Ovary (tissue), 9 donors: ENCODE data around the gene MMS22L. TPM values are rescaled to one million over a fixed set of nuclear protein-coding genes. Genes with fewer than 3 reads are reported as not detected.

Experiments
- DNase-seq, 5 donors: peaks; one replicate each; pipeline ENCODE4 v3.0.0-alpha.2; 2019 to 2020
- H3K27ac ChIP-seq, 2 donors: fragments of 200-600 bp; one replicate each; pipeline versions ENCODE4 v1.5.1 to v1.8.0; 2019 to 2022
- H3K27me3 ChIP-seq: fragments of 200-600 bp; one replicate; pipeline ENCODE4 v1.8.0; 2022
- H3K36me3 ChIP-seq: fragments of 200-600 bp; sonication (generic); one replicate; pipeline ENCODE4 v1.5.1; 2019
- H3K4me1 ChIP-seq: one replicate; pipeline ENCODE4 v1.8.1; 2013; ENCODE audit warnings: mild to moderate bottlenecking, moderate library complexity; ENCODE audit not compliant: insufficient read depth
- H3K4me3 ChIP-seq: fragments of 200-600 bp; sonication (generic); one replicate; pipeline ENCODE4 v1.5.1; 2017
- H3K9me3 ChIP-seq, 2 donors: fragments of 200-600 bp in 1 of 2; sonication (generic) in 1 of 2; one replicate each; pipeline versions ENCODE4 v1.5.1 to v1.8.1; 2013 to 2019; ENCODE audit warnings: mild to moderate bottlenecking in 1 of 2, moderate library complexity in 1 of 2
- CTCF ChIP-seq, 3 donors: fragments of 450-650 bp in 2 of 3; fragments of 200-600 bp in 1 of 3; IDR thresholded peaks; one replicate each; pipeline versions ENCODE4 v1.5.1 to v1.8.0; 2016 to 2022; ENCODE audit warnings: antibody characterized with exemption in 3 of 3, mild to moderate bottlenecking in 1 of 3
- EP300 ChIP-seq: sonication (generic); formaldehyde crosslinking; IDR thresholded peaks from one replicate; pipeline ENCODE4 v1.6.1; 2017; ENCODE audit warnings: antibody characterized with exemption
- POLR2A ChIP-seq: fragments of 450-650 bp; IDR thresholded peaks from one replicate; pipeline ENCODE4 v1.6.1; 2017; ENCODE audit warnings: antibody characterized with exemption, mild to moderate bottlenecking, moderate library complexity
- WGBS, 3 donors: extraction: QIAGEN DNeasy Blood & Tissue Kit in 1 of 3; methylation state at CpG; one replicate each; pipeline versions ENCODE4 v1.1.5 to v1.1.7; 2013 to 2017; 5-methylcytosine and 5-hydroxymethylcytosine counted together
- intact Hi-C, 4 donors: fragments of 100-400 bp; cut with DNase I; formaldehyde crosslinking; loops; one replicate each; pipeline versions ENCODE4 v1.11.0 to v1.15.1; 2022 to 2023
- polyA plus RNA-seq, 2 donors: library from polyadenylated mRNA; stranded (reverse); fragments of 200-250 nt in 1 of 2; fragments of 350-450 nt in 1 of 2; fragmentation: Illumina TruSeq in 1 of 2; extraction: RNeasy Lipid Tissue Mini Kit (QIAGEN cat#74804) in 1 of 2; gene quantifications; one replicate each; pipeline ENCODE4 v1.2.3, GENCODE V29; 2013 to 2014
- total RNA-seq, 7 donors: library from RNA; depleted of rRNA in 2 of 7; stranded (reverse); fragments of >200 nt in 2 of 7; fragmentation: NEBNext Ultra II Directional in 3 of 7; extraction: Animal tissue kit (Norgen Biotek cat#: 25700) in 3 of 7; gene quantifications; one replicate each; pipeline versions ENCODE4 v1.1.0 to v1.2.4, GENCODE V29; 2016 to 2023
- donor health status: DM: no; HTN: no; CAD: no; lungs with moderate emphysema.
- donor health status: DM: no; HTN: no; CAD: no.
- donor health status: Bipolar disorder and iron deficiency.
- donor health status: DM: yes; HTN: yes; CAD: no.
- donor health status: DM: no; HTN: no; CAD: no.
- donor health status: DM: yes; HTN: yes; CAD: no.

The MMS22L gene
- total and polyA plus RNA-seq, 9 donors = 1.8 to 9.8 (median 6.7) TPM

- Histone ChIP-seq H3K36me3 (no peaks in the 10 kb centered on the region), H3K4me1 (no peaks in the 10 kb centered on the region), H3K4me3 (no peak overlapping the region), H3K9me3 (peaks cover 0 to 3% of the 10 kb centered on the region in 2 donors), H3K27me3 (no peaks in the 10 kb centered on the region), H3K27ac (no peak overlapping the region)
- intact Hi-C loops = loop anchor here in 1 of 4 donors (10.0 kb wide), 1 partner anchor 830 kb away; no protein-coding TSS in a partner anchor
- no peak for DNase-seq
- TF ChIP-seq EP300 (no peak), POLR2A (no peak), CTCF (IDR thresholded peaks at IDR 0.05) (no peak)
These were observed 168.4 kb downstream of the MMS22L start for GRCh38 chr6:97114645-97115044.

- WGBS, 3 donors = 79 to 83% (median 80%) methylated on average over 1 of the region's 1 CpG
- H3K4me3 ChIP-seq = no peak overlapping the region
- H3K36me3 ChIP-seq = no peaks in the 10 kb centered on the region
- H3K27me3 ChIP-seq = no peaks in the 10 kb centered on the region
- peaks cover 0 to 3% of the 10 kb centered on the region in 2 donors for H3K9me3 ChIP-seq
- no peaks in the 10 kb centered on the region for H3K4me1 ChIP-seq
- DNase-seq = no peak
- intact Hi-C loops = loop anchor here in 1 of 4 donors (10.0 kb wide), 1 partner anchor 832 kb away; no protein-coding TSS in a partner anchor
- no peak overlapping the region for H3K27ac ChIP-seq
- TF ChIP-seq EP300 = no peak
- no peak for TF ChIP-seq POLR2A
- no peak for TF ChIP-seq CTCF (IDR thresholded peaks at IDR 0.05)
These were observed 169.8 kb downstream of the MMS22L start for GRCh38 chr6:97113170-97113569.

- Histone ChIP-seq H3K27ac (no peak overlapping the region), H3K27me3 (no peaks in the 10 kb centered on the region), H3K4me1 (no peaks in the 10 kb centered on the region), H3K9me3 (peaks cover 0 to 3% of the 10 kb centered on the region in 2 donors), H3K4me3 (no peak overlapping the region), H3K36me3 (no peaks in the 10 kb centered on the region)
- no peak for DNase-seq
- intact Hi-C loops = loop anchor here in 1 of 4 donors (10.0 kb wide), 1 partner anchor 834 kb away; no protein-coding TSS in a partner anchor
- WGBS, 3 donors = 97 to 98% (median 97%) methylated on average over 8 of the region's 8 CpGs
- TF ChIP-seq EP300 (no peak), CTCF (IDR thresholded peaks at IDR 0.05) (no peak), POLR2A (no peak)
These were observed 171.8 kb downstream of the MMS22L start for GRCh38 chr6:97111243-97111642.

- H3K9me3 ChIP-seq = peaks cover 0 to 3% of the 10 kb centered on the region in 2 donors
- TF ChIP-seq EP300 (no peak), CTCF (IDR thresholded peaks at IDR 0.05) (no peak), POLR2A (no peak)
- 86 to 87% (median 87%) methylated on average over 6 of the region's 6 CpGs for WGBS, 3 donors
- H3K27me3 ChIP-seq = no peaks in the 10 kb centered on the region
- H3K36me3 ChIP-seq = no peaks in the 10 kb centered on the region
- H3K27ac ChIP-seq = no peak overlapping the region
- no peaks in the 10 kb centered on the region for H3K4me1 ChIP-seq
- H3K4me3 ChIP-seq = no peak overlapping the region
- intact Hi-C loops = loop anchor here in 1 of 4 donors (10.0 kb wide), 1 partner anchor 834 kb away; no protein-coding TSS in a partner anchor
- no peak for DNase-seq
These were observed 172.4 kb downstream of the MMS22L start for GRCh38 chr6:97110626-97111025.
